HEK293 (cell line): ENCODE results near the gene C10orf88.

Experiments
- ELK4 ChIP-seq: IDR thresholded peaks from 2 replicates; pipeline ENCODE4 v1.6.1; 2011; ENCODE audit warnings: mild to moderate bottlenecking, low read depth, low read length, borderline replicate concordance
- HOXC10 ChIP-seq: sonication (generic); formaldehyde crosslinking; IDR thresholded peaks from 2 replicates; pipeline ENCODE4 v1.8.1; 2023; ENCODE audit warnings: mild to moderate bottlenecking, missing genetic modification reagents
- KLF7 ChIP-seq: fragments of 450-650 bp; formaldehyde crosslinking; IDR thresholded peaks from 2 replicates; pipeline ENCODE4 v1.5.1; 2016; ENCODE audit warnings: missing biosample characterization, missing genetic modification characterization, borderline replicate concordance
- KLF8 ChIP-seq: fragments of 450-650 bp; formaldehyde crosslinking; IDR thresholded peaks from 2 replicates; pipeline ENCODE4 v1.5.1; 2016; ENCODE audit warnings: missing biosample characterization, missing genetic modification characterization
- PATZ1 ChIP-seq: fragments of 450-650 bp; formaldehyde crosslinking; IDR thresholded peaks from 2 replicates; pipeline ENCODE4 v1.5.1; 2016; ENCODE audit warnings: missing biosample characterization, missing genetic modification characterization
- SCRT1 ChIP-seq: fragments of 450-650 bp; formaldehyde crosslinking; IDR thresholded peaks from 2 replicates; pipeline ENCODE4 v1.5.1; 2016; ENCODE audit warnings: missing biosample characterization, missing genetic modification characterization, borderline replicate concordance
- SP3 ChIP-seq: fragments of 450-650 bp; formaldehyde crosslinking; IDR thresholded peaks from 2 replicates; pipeline ENCODE4 v1.5.1; 2016; ENCODE audit warnings: missing biosample characterization, missing genetic modification characterization
- TCF7L2 ChIP-seq: IDR thresholded peaks from 2 replicates; pipeline ENCODE4 v1.6.1; 2011; ENCODE audit warnings: low read depth, mild to moderate bottlenecking, inconsistent platforms, low read length, moderate library complexity, borderline replicate concordance
- ZBTB1 ChIP-seq: fragments of 450-650 bp; formaldehyde crosslinking; IDR thresholded peaks from 2 replicates; pipeline ENCODE4 v1.5.1; 2016; ENCODE audit warnings: missing biosample characterization, missing genetic modification characterization
- ZBTB11 ChIP-seq: fragments of 450-650 bp; formaldehyde crosslinking; conservative IDR thresholded peaks from 2 replicates; pipeline ENCODE4 v1.5.1; 2016; ENCODE audit warnings: low read depth, missing biosample characterization, missing genetic modification characterization
- ZBTB6 ChIP-seq: fragments of 450-650 bp; formaldehyde crosslinking; IDR thresholded peaks from 2 replicates; pipeline ENCODE4 v1.5.1; 2017; ENCODE audit warnings: missing biosample characterization, missing genetic modification characterization
- ZFP37 ChIP-seq: fragments of 450-650 bp; formaldehyde crosslinking; IDR thresholded peaks from 2 replicates; pipeline ENCODE4 v1.5.1; 2016; ENCODE audit warnings: missing biosample characterization, missing genetic modification characterization
- ZFP41 ChIP-seq: fragments of 450-650 bp; formaldehyde crosslinking; IDR thresholded peaks from 2 replicates; pipeline ENCODE4 v1.5.1; 2016; ENCODE audit warnings: missing biosample characterization, missing genetic modification characterization, borderline replicate concordance
- ZNF140 ChIP-seq: fragments of 450-650 bp; formaldehyde crosslinking; IDR thresholded peaks from 2 replicates; pipeline ENCODE4 v1.5.1; 2016; ENCODE audit warnings: missing biosample characterization, missing genetic modification characterization
- ZNF175 ChIP-seq: fragments of 450-650 bp; formaldehyde crosslinking; IDR thresholded peaks from 2 replicates; pipeline ENCODE4 v1.5.1; 2016; ENCODE audit warnings: missing biosample characterization, missing genetic modification characterization
- ZNF202 ChIP-seq: fragments of 450-650 bp; formaldehyde crosslinking; IDR thresholded peaks from 2 replicates; pipeline ENCODE4 v1.5.1; 2016; ENCODE audit warnings: missing biosample characterization, missing genetic modification characterization, borderline replicate concordance
- ZNF324 ChIP-seq: fragments of 450-650 bp; formaldehyde crosslinking; IDR thresholded peaks from 2 replicates; pipeline ENCODE4 v1.5.1; 2016; ENCODE audit warnings: missing biosample characterization, missing genetic modification characterization
- ZNF335 ChIP-seq: fragments of 450-650 bp; formaldehyde crosslinking; conservative IDR thresholded peaks from 2 replicates; pipeline ENCODE4 v1.5.1; 2016; ENCODE audit warnings: missing biosample characterization, missing genetic modification characterization
- ZNF362 ChIP-seq: fragments of 450-650 bp; formaldehyde crosslinking; IDR thresholded peaks from 2 replicates; pipeline ENCODE4 v1.5.1; 2016; ENCODE audit warnings: missing biosample characterization, missing genetic modification characterization
- ZNF426 ChIP-seq: fragments of 450-650 bp; formaldehyde crosslinking; IDR thresholded peaks from 2 replicates; pipeline ENCODE4 v1.5.1; 2017; ENCODE audit warnings: missing biosample characterization, missing genetic modification characterization, mild to moderate bottlenecking, inconsistent platforms, moderate library complexity
- ZNF510 ChIP-seq: fragments of 450-650 bp; formaldehyde crosslinking; IDR thresholded peaks from 2 replicates; pipeline ENCODE4 v1.5.1; 2018; ENCODE audit warnings: mild to moderate bottlenecking, missing genetic modification characterization, missing biosample characterization; ENCODE audit not compliant: insufficient replicate concordance
- ZNF513 ChIP-seq: fragments of 450-650 bp; IDR thresholded peaks from 2 replicates; pipeline ENCODE4 v1.5.1; 2018; ENCODE audit warnings: missing biosample characterization, missing genetic modification characterization
- ZNF571 ChIP-seq: fragments of 450-650 bp; formaldehyde crosslinking; IDR thresholded peaks from 2 replicates; pipeline ENCODE4 v1.5.0; 2017; ENCODE audit warnings: missing biosample characterization, missing genetic modification characterization
- ZNF621 ChIP-seq: fragments of 450-650 bp; formaldehyde crosslinking; IDR thresholded peaks from 2 replicates; pipeline ENCODE4 v1.5.1; 2017; ENCODE audit warnings: missing biosample characterization, missing genetic modification characterization
- ZNF623 ChIP-seq: fragments of 450-650 bp; formaldehyde crosslinking; IDR thresholded peaks from 2 replicates; pipeline ENCODE4 v1.5.1; 2016; ENCODE audit warnings: missing biosample characterization, missing genetic modification characterization
- ZNF629 ChIP-seq: fragments of 450-650 bp; formaldehyde crosslinking; IDR thresholded peaks from 2 replicates; pipeline ENCODE4 v1.5.1; 2017; ENCODE audit warnings: missing biosample characterization, missing genetic modification characterization
- ZNF664 ChIP-seq: fragments of 450-650 bp; formaldehyde crosslinking; IDR thresholded peaks from 2 replicates; pipeline ENCODE4 v1.5.1; 2016; ENCODE audit warnings: missing biosample characterization, missing genetic modification characterization
- ZNF677 ChIP-seq: fragments of 450-650 bp; IDR thresholded peaks from 2 replicates; pipeline ENCODE4 v1.5.0; 2018; ENCODE audit warnings: missing biosample characterization, mild to moderate bottlenecking, missing genetic modification characterization, moderate library complexity
- ZNF791 ChIP-seq: fragments of 450-650 bp; formaldehyde crosslinking; IDR thresholded peaks from 2 replicates; pipeline ENCODE4 v1.5.1; 2016; ENCODE audit warnings: missing biosample characterization, missing genetic modification characterization
- ZXDB ChIP-seq: fragments of 450-650 bp; formaldehyde crosslinking; IDR thresholded peaks from 2 replicates; pipeline ENCODE4 v1.5.1; 2016; ENCODE audit warnings: missing biosample characterization, missing genetic modification characterization

C10orf88 gene

GRCh38 chr10:122980209-122981065 lies 26.4 kb upstream of the C10orf88 start, which contains the start of gene PSTK (continued):
- TF ChIP-seq ZFP41 (no peak), PATZ1 (tag by site-specific recombination) (0 out of 2 replicates have a peak, but pooled peaks have one; percentile 62), ZNF664 (tag by site-specific recombination) (no peak), ZNF362 (tag by site-specific recombination) (no peak), ZFP37 (peak; percentile 97), ZNF202 (no peak), ELK4 (no peak), ZBTB1 (tag by site-specific recombination) (no peak), ZNF621 (no peak), ZNF140 (tag by site-specific recombination) (no peak), ZBTB6 (0 out of 2 replicates have a peak, but pooled peaks have one; percentile 18), ZXDB (peak; percentile 96), ZNF571 (tag by site-specific recombination) (no peak), ZNF791 (tag by site-specific recombination) (no peak), SP3 (tag by site-specific recombination) (peak; percentile 87), HOXC10 (no peak), ZNF513 (tag by site-specific recombination) (no peak), ZNF175 (no peak), ZNF426 (tag by site-specific recombination) (no peak), ZNF324 (peak; percentile 88), TCF7L2 (no peak), KLF8 (tag by site-specific recombination) (peak; percentile 90; the same call in 1 of the 2 replicates), ZNF335 (tag by site-specific recombination) (peak; percentile 92), ZBTB11 (tag by site-specific recombination) (peak; percentile 29; the same call in 1 of the 2 replicates), ZNF623 (no peak), ZNF677 (0 out of 2 replicates have a peak, but pooled peaks have one; percentile 28), SCRT1 (tag by site-specific recombination) (no peak), KLF7 (tag by site-specific recombination) (no peak), ZNF510 (tag by site-specific recombination) (no peak), ZNF629 (tag by site-specific recombination) (peak; percentile 100)
